HCT116 (cell line): ENCODE results near the gene AFTPH. TPM values are rescaled to one million over a fixed set of nuclear protein-coding genes. Genes with fewer than 3 reads are reported as not detected.

Experiments
- ATAC-seq: fragments of 200-7000 bp; cut with Tn5 transposase; 2 replicates; pipeline ENCODE4 v1.9.1; 2020; ENCODE audit warnings: mild to moderate bottlenecking, moderate library complexity
- BruUV-seq: library from RNA; stranded (reverse); fragments of 400-500 nt; replicated peaks from 2 replicates; lab custom pipeline; 2021; lab: Mats Ljungman, UMichigan
- CTCF ChIA-PET: fragments of 300-600 bp; sonication (Branson Sonifier 250); formaldehyde crosslinking; loops from one replicate; lab custom pipeline; 2021; ENCODE audit warnings: antibody characterized with exemption; lab: Charles Lee
- POLR2A ChIA-PET: fragments of 300-600, 350-600 bp; sonication (Branson Sonifier 250); formaldehyde crosslinking; loops from one replicate; lab custom pipeline; 2021; ENCODE audit warnings: antibody characterized with exemption; lab: Charles Lee
- RAD21 ChIA-PET, 2 experiments: fragments of 300-600 bp; sonication (Branson Sonifier 250); formaldehyde crosslinking; loops; one replicate each; lab custom pipeline; 2023; ENCODE audit warnings: low total read pairs in 2 of 2; ENCODE audit not compliant: uncharacterized antibody in 2 of 2, unreplicated experiment in 2 of 2, low non-redundant PET in 1 of 2; lab: Charles Lee
- DNase-seq: peaks from one replicate; pipeline ENCODE4 v3.0.0-alpha.2; 2010; ENCODE audit warnings: low read depth, low spot score
- H2AFZ ChIP-seq: fragments of 200-600 bp; shearing (Covaris generic), sonication (generic); 2 replicates; pipeline ENCODE4 v1.6.1; 2017; ENCODE audit warnings: low read depth, mixed run types, mixed read lengths, antibody characterized with exemption, low read length; ENCODE audit not compliant: poor library complexity, severe bottlenecking
- H3K27ac ChIP-seq: 2 replicates; pipeline ENCODE4 v1.5.1; 2012; ENCODE audit warnings: low read depth, low read length
- H3K27me3 ChIP-seq: fragments of 200-600 bp; sonication (generic); 2 replicates; pipeline ENCODE4 v1.6.1; 2016; ENCODE audit warnings: mixed run types, low read length, mixed read lengths; ENCODE audit not compliant: insufficient read depth
- H3K36me3 ChIP-seq, 2 experiments: fragments of 200-500 bp in 1 of 2; fragments of 200-600 bp in 1 of 2; sonication (Bioruptor generic) in 1 of 2; sonication (generic) in 1 of 2; 2 replicates each; pipeline versions ENCODE4 v1.5.1 to v1.6.1; 2014 to 2016; ENCODE audit warnings: low read length in 2 of 2, inconsistent platforms in 1 of 2, mixed read lengths in 1 of 2, mixed run types in 1 of 2; ENCODE audit not compliant: insufficient read depth in 2 of 2, control insufficient read depth in 1 of 2
- H3K4me1 ChIP-seq, 2 experiments: fragments of 200-600 bp in 1 of 2; sonication (generic) in 1 of 2; 2 replicates each; pipeline versions ENCODE4 v1.5.1 to v1.6.1; 2012 to 2017; ENCODE audit warnings: low read length in 2 of 2, inconsistent platforms in 1 of 2, mild to moderate bottlenecking in 1 of 2, mixed read lengths in 1 of 2, mixed run types in 1 of 2, moderate library complexity in 1 of 2; ENCODE audit not compliant: insufficient read depth in 2 of 2, control insufficient read depth in 1 of 2
- H3K4me2 ChIP-seq: fragments of 200-600 bp; sonication (generic); 2 replicates; pipeline ENCODE4 v1.6.1; 2017; ENCODE audit warnings: mixed run types, low read length, mixed read lengths
- H3K4me3 ChIP-seq, 2 experiments: fragments of 200-600 bp in 1 of 2; sonication (generic) in 1 of 2; replicated peaks in 1 of 2; 2 replicates each; pipeline ENCODE4 v1.5.1; 2011 to 2016; ENCODE audit warnings: low read length in 2 of 2, control low read depth in 1 of 2, low read depth in 1 of 2, mild to moderate bottlenecking in 1 of 2, mixed read lengths in 1 of 2, mixed run types in 1 of 2
- H3K79me2 ChIP-seq: fragments of 200-600 bp; sonication (generic); 2 replicates; pipeline ENCODE4 v1.6.1; 2017; ENCODE audit warnings: mild to moderate bottlenecking, mixed run types, low read length, moderate library complexity, mixed read lengths; ENCODE audit not compliant: insufficient read depth
- H3K9ac ChIP-seq: fragments of 200-600 bp; sonication (generic); 2 replicates; pipeline ENCODE4 v1.6.1; 2016; ENCODE audit warnings: low read length, mixed read lengths
- H3K9me2 ChIP-seq: fragments of 200-600 bp; sonication (generic), shearing (Covaris generic); 2 replicates; pipeline ENCODE4 v1.6.1; 2017; ENCODE audit warnings: mixed run types, mild to moderate bottlenecking, moderate library complexity; ENCODE audit not compliant: insufficient read depth
- H3K9me3 ChIP-seq, 2 experiments: fragments of 200-500 bp in 1 of 2; fragments of 200-600 bp in 1 of 2; sonication (Bioruptor generic) in 1 of 2; sonication (generic) in 1 of 2; 2 replicates each; pipeline ENCODE4 v1.6.1; 2014 to 2017; ENCODE audit warnings: low read length in 2 of 2, mixed read lengths in 2 of 2, inconsistent platforms in 1 of 2, low read depth in 1 of 2, mild to moderate bottlenecking in 1 of 2, mixed run types in 1 of 2, moderate library complexity in 1 of 2; ENCODE audit not compliant: control insufficient read depth in 1 of 2, insufficient read depth in 1 of 2
- H4K20me1 ChIP-seq: fragments of 200-600 bp; sonication (generic), shearing (Covaris generic); 2 replicates; pipeline ENCODE4 v1.6.1; 2017; ENCODE audit warnings: mixed run types, mild to moderate bottlenecking, moderate library complexity; ENCODE audit not compliant: insufficient read depth
- CBX3 ChIP-seq: IDR thresholded peaks from 2 replicates; pipeline ENCODE4 v1.6.1; 2012; ENCODE audit warnings: low read depth
- ELF1 ChIP-seq: IDR thresholded peaks from 2 replicates; pipeline ENCODE4 v1.6.1; 2012; ENCODE audit warnings: low read depth, borderline replicate concordance
- EZH2 ChIP-seq: fragments of 200-600 bp; sonication (generic); IDR thresholded peaks from 2 replicates; pipeline ENCODE4 v1.6.1; 2017; ENCODE audit warnings: antibody characterized with exemption, mixed run types
- FOSL1 ChIP-seq: IDR thresholded peaks from 2 replicates; pipeline ENCODE4 v1.6.1; 2012; ENCODE audit warnings: low read depth
- MAX ChIP-seq: IDR thresholded peaks from 2 replicates; pipeline ENCODE4 v1.6.1; 2012
- POLR2A ChIP-seq: IDR thresholded peaks from 2 replicates; pipeline ENCODE4 v1.7.0; 2011; ENCODE audit warnings: borderline replicate concordance; ENCODE audit not compliant: insufficient read depth, insufficient read length; ENCODE audit errors: extremely low read depth
- POLR2AphosphoS5 ChIP-seq: IDR thresholded peaks from 2 replicates; pipeline ENCODE4 v1.6.1; 2011; ENCODE audit warnings: mild to moderate bottlenecking, low read depth, low read length, moderate library complexity
- RAD21 ChIP-seq: IDR thresholded peaks from 2 replicates; pipeline ENCODE4 v1.6.1; 2012; ENCODE audit warnings: low read depth, mild to moderate bottlenecking
- SRF ChIP-seq: IDR thresholded peaks from 2 replicates; pipeline ENCODE4 v1.6.1; 2012; ENCODE audit warnings: low read depth
- TCF7L2 ChIP-seq: IDR thresholded peaks from 2 replicates; pipeline ENCODE4 v1.7.0; 2011; ENCODE audit warnings: borderline replicate concordance, inconsistent platforms; ENCODE audit not compliant: insufficient read depth, insufficient read length; ENCODE audit errors: extremely low read depth
- ZBTB33 ChIP-seq: IDR thresholded peaks from 2 replicates; pipeline ENCODE4 v1.6.1; 2011; ENCODE audit warnings: mild to moderate bottlenecking, low read length, moderate library complexity; ENCODE audit not compliant: insufficient replicate concordance; ENCODE audit errors: extremely low read depth
- intact Hi-C: fragments of 100-400 bp; cut with micrococcal nuclease; formaldehyde crosslinking; loops from 2 replicates; pipeline ENCODE4 v1.10.0; 2022
- total RNA-seq: library from RNA; stranded (reverse); gene quantifications from one replicate; pipeline ENCODE4 v1.2.1, GENCODE V29; 2021; ENCODE audit not compliant: unreplicated experiment
- TF ChIP-seq, protein P1 (sequence below): IDR thresholded peaks from 2 replicates; pipeline ENCODE4 v1.6.1; 2012; ENCODE audit warnings: low read depth

Gene AFTPH
- total RNA-seq, 1 experiment from 2014 or later = 23.6 TPM

- Histone ChIP-seq H3K9me2 (no peaks in the 10 kb centered on the region), H4K20me1 (peaks cover 36% of the 10 kb centered on the region), H2AFZ (no peak overlapping the region), H3K36me3 (peaks cover 28 to 47% of the 10 kb centered on the region in 2 experiments), H3K79me2 (peaks cover 98% of the 10 kb centered on the region), H3K27me3 (no peaks in the 10 kb centered on the region), H3K4me1 (peaks cover 24 to 35% of the 10 kb centered on the region in 2 experiments), H3K27ac (no peak overlapping the region), H3K9ac (no peak overlapping the region), H3K4me3 (no peak overlapping the region), H3K9me3 (no peaks in the 10 kb centered on the region), H3K4me2 (no peak overlapping the region)
- TF ChIP-seq RAD21 = no peak
- TF ChIP-seq CBX3 = no peak
- RAD21 ChIA-PET = no interaction called here
- intact Hi-C loops = no loop called here
- ATAC-seq = no peak
- CTCF ChIA-PET = interaction anchor here (1.3 kb wide), 1 partner anchor 10 kb away, joined by 4 read pairs; no protein-coding TSS in a partner anchor
- POLR2A ChIA-PET = no interaction called here
- DNase-seq = no peak
- no TSS peak for BruUV-seq
Observed at GRCh38 chr2:64635976-64636911, 112.1 kb downstream of the AFTPH start.

GRCh38 chr2:64637000-64637635, 113.0 kb downstream of the AFTPH start:
- no peak overlapping the region for H3K4me2 ChIP-seq
- peaks cover 29% of the 10 kb centered on the region for H4K20me1 ChIP-seq
- TF ChIP-seq, protein P1, sequence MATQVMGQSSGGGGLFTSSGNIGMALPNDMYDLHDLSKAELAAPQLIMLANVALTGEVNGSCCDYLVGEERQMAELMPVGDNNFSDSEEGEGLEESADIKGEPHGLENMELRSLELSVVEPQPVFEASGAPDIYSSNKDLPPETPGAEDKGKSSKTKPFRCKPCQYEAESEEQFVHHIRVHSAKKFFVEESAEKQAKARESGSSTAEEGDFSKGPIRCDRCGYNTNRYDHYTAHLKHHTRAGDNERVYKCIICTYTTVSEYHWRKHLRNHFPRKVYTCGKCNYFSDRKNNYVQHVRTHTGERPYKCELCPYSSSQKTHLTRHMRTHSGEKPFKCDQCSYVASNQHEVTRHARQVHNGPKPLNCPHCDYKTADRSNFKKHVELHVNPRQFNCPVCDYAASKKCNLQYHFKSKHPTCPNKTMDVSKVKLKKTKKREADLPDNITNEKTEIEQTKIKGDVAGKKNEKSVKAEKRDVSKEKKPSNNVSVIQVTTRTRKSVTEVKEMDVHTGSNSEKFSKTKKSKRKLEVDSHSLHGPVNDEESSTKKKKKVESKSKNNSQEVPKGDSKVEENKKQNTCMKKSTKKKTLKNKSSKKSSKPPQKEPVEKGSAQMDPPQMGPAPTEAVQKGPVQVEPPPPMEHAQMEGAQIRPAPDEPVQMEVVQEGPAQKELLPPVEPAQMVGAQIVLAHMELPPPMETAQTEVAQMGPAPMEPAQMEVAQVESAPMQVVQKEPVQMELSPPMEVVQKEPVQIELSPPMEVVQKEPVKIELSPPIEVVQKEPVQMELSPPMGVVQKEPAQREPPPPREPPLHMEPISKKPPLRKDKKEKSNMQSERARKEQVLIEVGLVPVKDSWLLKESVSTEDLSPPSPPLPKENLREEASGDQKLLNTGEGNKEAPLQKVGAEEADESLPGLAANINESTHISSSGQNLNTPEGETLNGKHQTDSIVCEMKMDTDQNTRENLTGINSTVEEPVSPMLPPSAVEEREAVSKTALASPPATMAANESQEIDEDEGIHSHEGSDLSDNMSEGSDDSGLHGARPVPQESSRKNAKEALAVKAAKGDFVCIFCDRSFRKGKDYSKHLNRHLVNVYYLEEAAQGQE = no peak
- no peak for TF ChIP-seq TCF7L2
- TF ChIP-seq ELF1 = no peak
- no peak for TF ChIP-seq EZH2
- TF ChIP-seq POLR2AphosphoS5 = no peak
- TF ChIP-seq SRF = no peak
- TF ChIP-seq FOSL1 = no peak
- no peak for TF ChIP-seq ZBTB33
- no peak for TF ChIP-seq POLR2A
- no peak for TF ChIP-seq MAX
- no peak overlapping the region for H3K27ac ChIP-seq
- H3K4me1 ChIP-seq = peaks cover 31 to 44% of the 10 kb centered on the region in 2 experiments
- H3K9ac ChIP-seq = no peak overlapping the region
- no TSS peak for BruUV-seq
- ATAC-seq (no peak), DNase-seq (no peak)
- peaks cover 100% of the 10 kb centered on the region for H3K79me2 ChIP-seq
- POLR2A ChIA-PET = no interaction called here
- peaks cover 28 to 39% of the 10 kb centered on the region in 2 experiments for H3K36me3 ChIP-seq
- RAD21 ChIA-PET = no interaction called here
- H3K9me2 ChIP-seq = no peaks in the 10 kb centered on the region
- H3K4me3 ChIP-seq = no peak overlapping the region
- no peak overlapping the region for H2AFZ ChIP-seq
- H3K27me3 ChIP-seq = no peaks in the 10 kb centered on the region
- intact Hi-C loops = no loop called here
- CTCF ChIA-PET = interaction anchor here (1.3 kb wide), 1 partner anchor 9 kb away, joined by 4 read pairs; no protein-coding TSS in a partner anchor
- H3K9me3 ChIP-seq = no peaks in the 10 kb centered on the region
